ENCODE data around the gene CLEC14A.

DNA sequence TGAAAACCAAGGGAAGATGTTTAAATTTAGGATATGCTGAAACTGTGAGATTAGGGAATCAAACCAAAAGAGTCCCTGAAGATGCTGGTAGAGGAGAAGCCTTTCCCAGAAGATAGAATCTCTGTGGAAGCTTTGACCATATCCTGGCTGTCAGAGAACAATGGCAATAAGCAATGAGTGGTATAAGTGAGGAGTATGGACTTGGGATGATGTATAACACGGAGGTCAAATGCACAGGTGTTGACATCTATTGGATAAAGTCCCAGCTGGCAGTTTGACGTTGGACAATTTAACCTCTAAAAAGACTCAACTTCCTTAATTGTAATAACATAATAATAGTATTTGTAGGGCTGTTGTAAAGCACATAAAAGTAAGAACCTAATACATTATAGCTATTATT is 30.1 kb upstream of the CLEC14A start:
- TF ChIP-seq, protein P1, sequence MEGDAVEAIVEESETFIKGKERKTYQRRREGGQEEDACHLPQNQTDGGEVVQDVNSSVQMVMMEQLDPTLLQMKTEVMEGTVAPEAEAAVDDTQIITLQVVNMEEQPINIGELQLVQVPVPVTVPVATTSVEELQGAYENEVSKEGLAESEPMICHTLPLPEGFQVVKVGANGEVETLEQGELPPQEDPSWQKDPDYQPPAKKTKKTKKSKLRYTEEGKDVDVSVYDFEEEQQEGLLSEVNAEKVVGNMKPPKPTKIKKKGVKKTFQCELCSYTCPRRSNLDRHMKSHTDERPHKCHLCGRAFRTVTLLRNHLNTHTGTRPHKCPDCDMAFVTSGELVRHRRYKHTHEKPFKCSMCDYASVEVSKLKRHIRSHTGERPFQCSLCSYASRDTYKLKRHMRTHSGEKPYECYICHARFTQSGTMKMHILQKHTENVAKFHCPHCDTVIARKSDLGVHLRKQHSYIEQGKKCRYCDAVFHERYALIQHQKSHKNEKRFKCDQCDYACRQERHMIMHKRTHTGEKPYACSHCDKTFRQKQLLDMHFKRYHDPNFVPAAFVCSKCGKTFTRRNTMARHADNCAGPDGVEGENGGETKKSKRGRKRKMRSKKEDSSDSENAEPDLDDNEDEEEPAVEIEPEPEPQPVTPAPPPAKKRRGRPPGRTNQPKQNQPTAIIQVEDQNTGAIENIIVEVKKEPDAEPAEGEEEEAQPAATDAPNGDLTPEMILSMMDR (IDR thresholded peaks at IDR 0.05; ENCODE audit: low read depth, low read length): no peak
- TF ChIP-seq POLR2A (IDR thresholded peaks at IDR 0.05; ENCODE audit: extremely low read depth, insufficient read length): no peak
- TF ChIP-seq, protein P2, sequence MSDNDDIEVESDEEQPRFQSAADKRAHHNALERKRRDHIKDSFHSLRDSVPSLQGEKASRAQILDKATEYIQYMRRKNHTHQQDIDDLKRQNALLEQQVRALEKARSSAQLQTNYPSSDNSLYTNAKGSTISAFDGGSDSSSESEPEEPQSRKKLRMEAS (IDR thresholded peaks at IDR 0.05; ENCODE audit: low read depth, low read length): no peak
- no peak for TF ChIP-seq MYC (IDR thresholded peaks at IDR 0.05; ENCODE audit: low read depth, low read length)
